NCI-H146 treated with DMSO at 0.1 percent for 48 hours (cell line): ENCODE data around the gene PNPLA7.
"Not testable (repeated sequence)": the region's sequence is repeated elsewhere in the genome, so short reads cannot be mapped to it uniquely, and the experiment has no call there.

Source experiments
- DNase-seq: peaks from one replicate; lab custom pipeline; 2025; ENCODE audit not compliant: unreplicated experiment; lab: John Stamatoyannopoulos, UW

PNPLA7 gene

DNA sequence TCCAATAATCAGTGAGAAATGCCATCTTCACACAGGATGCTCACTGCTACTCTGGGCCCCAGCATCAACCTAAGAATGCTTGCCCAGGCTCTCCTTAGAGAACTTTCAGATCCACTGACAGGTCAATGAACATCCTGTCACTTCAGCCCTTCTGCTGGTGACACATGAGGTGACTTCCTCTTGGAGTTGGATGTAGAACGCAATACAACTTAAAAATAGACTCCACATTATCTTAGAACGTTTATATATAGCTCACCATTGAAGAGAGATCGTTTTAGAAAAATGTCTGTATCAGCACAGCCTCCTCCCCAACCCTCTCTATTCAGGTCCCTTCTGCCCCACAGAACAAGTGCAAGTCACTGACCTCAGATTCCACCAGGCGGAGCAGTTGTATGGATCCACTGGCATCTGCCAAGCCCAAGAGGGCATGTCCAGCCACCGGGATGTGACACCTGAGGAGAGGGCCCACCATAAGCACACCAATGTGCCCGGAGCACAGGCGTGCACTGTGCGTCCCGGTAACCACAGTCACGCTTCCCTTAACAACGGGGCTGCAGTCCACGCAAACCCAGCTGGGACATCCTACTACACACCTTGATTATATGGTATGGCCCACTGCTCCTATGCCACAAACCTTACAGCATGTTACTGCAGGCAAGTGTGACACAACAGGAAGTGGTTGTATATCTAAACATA, 25.7 kb upstream of the PNPLA7 start:
- no peak for DNase-seq

DNA sequence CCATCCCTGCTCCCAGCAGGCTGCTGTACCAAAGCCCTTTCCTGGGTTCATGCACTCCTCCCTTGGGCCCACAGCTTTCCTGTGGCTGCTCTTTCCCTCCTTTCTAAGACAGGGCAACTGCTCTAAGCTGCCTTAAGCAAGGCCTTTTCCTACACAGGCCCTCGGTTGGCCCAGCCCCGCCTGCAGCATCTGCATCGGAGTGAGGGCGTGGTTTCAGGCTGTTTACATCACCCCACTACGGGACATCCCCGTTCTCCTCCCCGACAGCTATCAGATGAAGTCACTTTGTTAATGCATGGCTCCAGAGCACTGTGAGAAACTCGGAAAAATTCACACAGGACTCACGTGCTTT, 25.1 kb upstream of the PNPLA7 start:
- DNase-seq = no peak

DNA sequence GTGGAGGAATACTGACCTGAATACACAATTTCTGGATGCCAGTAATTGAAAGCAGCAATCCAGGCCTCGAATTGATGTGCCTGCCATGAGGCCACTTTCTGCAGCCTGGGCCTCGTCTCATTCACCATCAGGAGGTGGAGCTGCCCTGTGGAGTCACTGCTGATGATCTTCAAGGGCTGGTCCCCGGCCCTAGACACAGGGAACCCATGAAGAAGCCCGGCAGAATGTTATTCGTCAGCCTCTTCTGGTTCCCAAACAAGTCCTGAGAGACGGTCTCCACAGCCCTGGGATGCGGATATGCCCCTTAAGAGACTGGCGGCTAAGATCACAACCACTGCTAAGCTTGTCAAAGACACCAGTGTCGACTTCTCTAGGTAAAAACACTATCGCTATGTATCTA, 24.0 kb upstream of the PNPLA7 start:
- no peak for DNase-seq

DNA sequence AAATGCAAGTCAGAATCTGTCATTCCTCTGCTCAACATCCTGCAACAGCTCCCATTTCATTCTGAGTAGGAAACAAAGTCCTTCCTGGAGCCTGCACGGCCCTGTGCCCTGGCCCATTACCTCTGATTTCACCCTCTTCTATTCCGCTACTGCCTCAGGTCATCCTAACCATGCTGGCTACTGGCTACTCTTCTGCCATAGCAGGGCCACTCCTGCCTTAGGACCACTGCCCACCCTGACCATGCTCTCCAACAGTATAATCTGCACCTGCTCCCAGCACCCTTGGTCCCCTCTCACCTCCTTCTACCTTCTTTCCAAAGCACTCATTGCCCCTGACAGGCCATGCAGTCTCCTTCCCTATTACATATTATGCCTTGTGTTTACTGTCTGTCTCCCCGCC, 20.4 kb upstream of the PNPLA7 start:
- no peak for DNase-seq

DNA sequence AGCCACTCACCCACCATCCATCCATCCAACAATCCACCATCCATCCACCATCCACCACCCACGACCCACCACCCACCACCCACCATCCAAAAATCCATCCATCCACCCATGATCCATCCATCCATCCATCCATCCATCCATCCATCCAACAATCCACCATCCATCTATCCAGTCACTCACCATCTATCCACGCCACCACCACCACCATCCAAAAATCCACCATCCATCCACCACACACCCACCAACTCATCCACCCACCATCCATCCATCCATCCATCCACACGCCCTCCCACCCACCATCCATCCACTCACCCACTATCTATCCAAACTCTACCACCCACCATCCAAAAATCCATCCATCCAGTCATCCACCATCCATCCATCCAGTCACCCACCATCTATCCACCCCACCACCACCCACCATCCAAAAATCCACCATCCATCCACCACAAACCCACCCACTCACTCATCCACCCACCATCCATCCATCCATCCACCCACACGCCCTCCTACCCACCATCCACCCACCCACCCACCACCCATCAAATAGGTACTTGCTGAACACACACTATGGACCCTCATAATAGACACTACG, 19.5 kb upstream of the PNPLA7 start:
- DNase-seq = no peak

DNA sequence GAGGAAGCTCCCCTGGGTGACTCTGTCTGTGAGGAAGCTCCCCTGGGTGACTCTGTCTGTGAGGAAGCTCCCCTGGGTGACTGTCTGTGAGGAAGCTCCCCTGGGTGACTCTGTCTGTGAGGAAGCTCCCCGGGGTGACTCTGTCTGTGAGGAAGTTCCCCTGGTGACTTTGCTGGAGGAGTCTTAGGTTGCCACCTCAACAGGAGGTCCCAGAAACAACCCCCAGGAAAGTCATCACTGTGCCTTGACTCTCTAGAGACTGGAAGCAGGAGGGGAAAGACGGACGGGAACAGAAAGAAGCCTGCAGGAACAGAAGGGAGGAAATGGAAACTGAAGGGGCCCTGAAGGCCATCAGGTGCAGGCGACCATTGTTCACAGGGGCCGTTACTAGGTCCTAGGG, 18.2 kb upstream of the PNPLA7 start:
- DNase-seq = not testable (repeated sequence)

DNA sequence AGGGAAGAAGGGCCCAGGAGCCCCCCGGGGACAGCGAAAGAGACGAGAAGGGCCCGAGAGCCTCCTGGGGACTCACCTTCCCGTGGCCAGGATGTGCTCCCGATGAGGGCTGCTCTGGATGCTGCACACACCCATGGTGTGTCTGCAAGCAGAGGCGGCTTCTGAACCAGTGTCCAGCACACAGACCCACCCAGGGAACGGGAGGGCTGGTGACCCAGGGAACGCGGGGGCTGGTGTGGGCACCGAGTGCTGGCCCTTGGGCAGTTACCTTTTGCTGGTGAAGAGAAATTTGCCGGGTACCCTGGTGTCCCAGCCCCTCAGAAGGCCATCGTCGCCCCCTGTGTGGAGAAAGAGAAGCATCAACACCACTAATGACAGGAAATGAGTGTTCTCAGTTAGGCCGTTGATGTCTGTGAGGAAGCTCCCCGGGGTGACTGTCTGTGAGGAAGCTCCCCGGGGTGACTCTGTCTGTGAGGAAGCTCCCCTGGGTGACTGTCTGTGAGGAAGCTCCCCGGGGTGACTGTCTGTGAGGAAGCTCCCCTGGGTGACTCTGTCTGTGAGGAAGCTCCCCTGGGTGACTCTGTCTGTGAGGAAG, 14.7 kb upstream of the PNPLA7 start:
- no peak for DNase-seq

DNA sequence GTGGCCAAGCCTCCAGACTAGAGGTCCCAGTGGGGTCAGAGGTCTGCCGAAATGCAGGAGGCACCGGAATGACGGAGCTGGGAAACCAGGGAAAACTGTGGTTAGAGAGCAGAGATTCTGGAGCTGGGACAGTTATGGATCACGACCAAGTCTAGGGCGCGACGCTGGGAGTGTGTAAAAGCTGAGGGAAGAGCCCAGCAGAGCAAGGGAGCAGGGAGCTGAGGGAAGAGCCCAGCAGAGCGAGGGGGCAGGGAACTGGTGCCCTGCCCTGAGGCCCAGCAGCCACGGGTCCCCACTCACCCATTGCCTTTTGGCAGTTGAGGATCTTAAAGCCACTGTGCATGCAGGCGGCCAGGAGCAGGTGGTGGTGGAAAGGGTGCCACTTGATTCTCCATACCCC, 13.9 kb upstream of the PNPLA7 start:
- no peak for DNase-seq

DNA sequence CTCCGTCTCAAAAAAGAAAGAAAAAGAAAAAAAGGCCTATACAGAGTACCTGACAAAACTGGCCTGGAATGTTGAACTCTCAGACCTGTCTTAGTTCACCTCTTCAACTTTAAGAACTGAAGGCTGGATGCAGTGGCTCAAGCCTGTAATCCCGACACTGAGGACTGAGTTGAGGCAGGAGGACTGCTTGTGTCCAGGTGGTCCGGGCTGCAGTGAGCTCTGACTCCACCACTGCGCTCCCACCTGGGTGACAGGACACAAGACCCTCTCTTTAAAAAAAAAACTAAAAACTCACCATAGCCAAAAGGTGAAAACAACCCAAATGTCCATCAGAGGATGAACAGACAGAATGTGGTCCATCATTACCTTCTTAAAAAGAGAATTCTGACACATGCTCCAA, 7.9 kb upstream of the PNPLA7 start:
- DNase-seq = no peak

DNA sequence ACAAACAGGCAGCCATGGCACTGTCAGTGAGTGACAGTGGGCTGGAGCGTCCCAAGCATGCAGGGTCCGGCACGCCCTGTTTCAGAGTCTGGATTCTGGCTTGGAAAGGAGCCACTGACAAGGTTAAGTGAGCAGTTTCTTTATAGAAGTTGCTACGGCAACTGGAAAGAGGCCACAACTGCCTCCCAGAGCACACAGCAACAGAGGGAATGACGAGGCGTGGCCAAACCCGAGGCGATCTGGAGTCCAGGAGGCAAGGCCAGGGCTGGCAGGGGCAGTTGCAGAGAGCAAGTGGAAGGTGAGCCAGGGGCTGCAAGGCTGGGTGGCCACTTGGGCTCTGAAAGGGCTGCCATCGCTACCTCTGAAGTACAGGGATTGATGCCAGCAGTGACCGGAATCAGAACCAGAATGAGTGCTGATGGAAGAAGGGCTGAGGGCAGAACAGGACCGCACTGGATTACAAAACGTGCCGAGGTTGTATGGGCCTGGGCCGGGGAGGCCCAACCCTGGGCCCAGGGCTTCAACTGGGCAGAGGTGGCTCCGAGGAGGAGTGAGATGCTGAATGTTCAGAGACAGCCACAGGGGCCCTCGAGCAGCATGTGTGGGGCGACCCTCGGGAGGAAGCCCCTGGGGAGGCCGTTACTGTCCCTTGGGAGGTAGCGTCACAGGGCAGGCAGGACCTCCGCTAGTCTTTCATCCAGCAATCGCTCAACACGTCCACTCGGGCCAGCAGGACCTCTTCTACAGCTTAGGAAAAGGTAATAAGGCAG, 6.1 kb upstream of the PNPLA7 start:
- no peak for DNase-seq

DNA sequence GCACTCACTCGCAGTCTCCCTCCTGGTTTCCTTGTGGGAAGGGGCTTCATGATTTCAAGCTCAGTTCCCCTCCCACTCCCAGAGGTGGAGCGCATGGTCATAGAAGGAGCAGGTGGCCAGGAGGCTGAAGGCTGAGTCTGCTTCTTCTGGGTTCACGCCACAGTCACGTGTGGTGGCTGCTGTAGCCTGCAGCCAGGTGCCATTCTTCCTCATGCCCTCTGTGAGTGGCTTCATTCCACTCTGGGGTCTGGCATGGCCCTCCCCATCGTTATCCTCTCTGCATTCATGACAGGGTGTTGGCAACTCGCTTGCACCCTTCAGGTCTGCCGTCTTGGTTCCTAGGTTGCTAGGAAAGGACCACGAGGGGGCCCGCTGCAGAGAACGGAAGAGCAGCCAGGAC, 5.0 kb upstream of the PNPLA7 start:
- no peak for DNase-seq

DNA sequence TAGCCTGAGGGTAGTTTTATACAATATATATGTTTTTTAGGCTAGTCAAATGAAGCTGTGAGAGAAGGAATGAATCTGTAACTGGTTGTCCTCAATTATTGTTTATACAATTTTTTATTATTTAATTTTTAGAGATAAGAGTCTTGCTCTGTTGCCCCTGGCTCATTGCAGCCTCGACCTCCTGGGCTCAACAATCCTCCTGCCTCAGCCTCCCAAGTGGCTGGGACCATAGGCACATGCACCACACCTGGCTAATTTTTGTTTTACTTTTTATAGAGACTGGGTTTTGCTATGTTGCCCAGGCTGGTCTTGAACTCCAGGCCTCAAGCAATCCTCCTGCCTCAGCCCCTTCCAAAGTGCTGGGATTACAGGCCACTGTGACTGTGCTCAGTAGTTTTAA, 4.1 kb upstream of the PNPLA7 start:
- no peak for DNase-seq

DNA sequence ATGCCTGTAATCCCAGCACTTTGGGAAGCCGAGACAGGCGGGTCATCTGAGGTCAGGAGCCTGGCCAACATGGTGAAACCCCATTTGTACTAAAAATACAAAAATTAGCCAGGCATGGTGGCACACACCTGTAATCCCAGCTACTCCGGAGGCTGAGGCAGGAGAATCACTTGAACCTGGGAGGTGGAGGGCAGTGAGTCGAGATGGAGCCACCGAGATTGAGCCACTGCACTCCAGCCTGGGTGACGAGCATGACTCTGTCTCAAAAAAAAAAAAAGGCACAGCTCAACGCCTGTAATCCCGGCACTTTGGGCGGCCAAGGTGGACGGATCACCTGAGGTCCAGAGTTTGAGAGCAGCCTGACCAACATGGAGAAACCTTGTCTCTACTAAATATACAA, 3.5 kb upstream of the PNPLA7 start:
- not testable (repeated sequence) for DNase-seq

DNA sequence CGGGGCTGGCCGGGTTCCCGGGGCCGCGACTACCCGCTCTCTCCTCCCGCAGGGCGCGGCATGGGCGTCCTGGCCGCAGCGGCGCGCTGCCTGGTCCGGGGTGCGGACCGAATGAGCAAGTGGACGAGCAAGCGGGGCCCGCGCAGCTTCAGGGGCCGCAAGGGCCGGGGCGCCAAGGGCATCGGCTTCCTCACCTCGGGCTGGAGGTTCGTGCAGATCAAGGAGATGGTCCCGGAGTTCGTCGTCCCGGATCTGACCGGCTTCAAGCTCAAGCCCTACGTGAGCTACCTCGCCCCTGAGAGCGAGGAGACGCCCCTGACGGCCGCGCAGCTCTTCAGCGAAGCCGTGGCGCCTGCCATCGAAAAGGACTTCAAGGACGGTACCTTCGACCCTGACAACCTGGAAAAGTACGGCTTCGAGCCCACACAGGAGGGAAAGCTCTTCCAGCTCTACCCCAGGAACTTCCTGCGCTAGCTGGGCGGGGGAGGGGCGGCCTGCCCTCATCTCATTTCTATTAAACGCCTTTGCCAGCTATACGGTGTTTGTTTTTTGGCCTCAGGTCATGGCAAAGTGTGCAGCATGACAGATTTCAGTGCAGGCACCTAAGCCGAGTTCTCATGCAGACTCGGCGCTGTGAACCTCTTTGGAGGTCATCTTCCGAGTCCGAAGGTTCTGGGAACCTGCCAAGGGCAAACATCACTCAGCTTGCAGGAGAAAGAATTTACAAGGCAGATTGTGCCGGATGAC, 2.0 kb upstream of the PNPLA7 start:
- DNase-seq = no peak

DNA sequence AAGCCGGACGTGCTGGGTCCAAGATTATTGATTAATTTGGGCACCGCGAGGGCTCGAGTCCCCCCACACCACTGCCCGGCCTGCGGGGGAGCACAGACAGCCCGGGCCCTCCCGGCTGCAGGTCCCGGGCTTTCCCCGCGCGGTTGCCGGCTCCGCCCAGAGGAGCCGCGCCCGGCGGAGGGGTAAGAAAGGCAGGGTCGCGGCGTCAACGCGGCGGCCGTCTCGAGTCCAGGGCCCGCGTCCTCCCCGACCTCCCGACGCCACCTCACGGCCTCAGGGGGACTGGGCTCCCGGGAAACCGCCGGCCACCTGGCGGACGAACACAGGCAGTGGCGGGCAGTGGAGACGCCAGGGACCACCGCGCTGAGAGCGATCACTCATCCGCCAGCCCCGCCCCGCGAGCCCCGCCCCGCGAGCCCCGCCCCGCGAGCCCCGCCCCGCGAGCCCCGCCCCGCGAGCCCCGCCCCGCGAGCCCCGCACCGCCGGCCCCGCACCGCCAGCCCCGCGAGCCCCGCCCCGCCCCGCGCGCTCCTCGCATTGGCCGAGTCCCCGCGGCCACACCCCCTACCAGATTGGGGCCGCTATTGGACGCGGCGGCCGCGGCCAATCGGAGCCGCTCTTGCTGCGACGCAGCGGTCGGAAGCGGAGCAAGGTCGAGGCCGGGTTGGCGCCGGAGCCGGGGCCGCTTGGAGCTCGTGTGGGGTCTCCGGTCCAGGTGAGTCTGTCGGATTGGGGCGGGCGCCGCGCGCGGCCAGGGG, 1.2 kb upstream of the PNPLA7 start, which contains the start of gene MRPL41:
TSS of gene MRPL41 (plus strand) at position 616 of the 758 bp plus-strand sequence. CDS start 203 bp downstream, outside the sequence.
- DNase-seq = peak; percentile 60

DNA sequence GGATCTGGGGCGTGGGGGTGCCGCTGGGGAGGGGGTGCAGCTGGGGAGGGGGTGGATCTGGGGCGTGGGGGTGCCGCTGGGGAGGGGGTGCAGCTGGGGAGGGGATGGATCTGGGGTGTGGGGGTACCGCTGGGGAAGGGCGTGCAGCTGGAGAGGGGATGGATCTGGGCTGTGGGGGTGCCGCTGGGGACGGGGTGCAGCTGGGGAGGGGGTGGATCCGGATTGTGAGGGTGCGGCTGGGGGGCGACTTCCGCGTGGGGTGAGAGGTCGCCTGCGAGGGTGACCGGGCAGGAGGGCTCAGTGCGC, 709 bp upstream of the PNPLA7 start:
- DNase-seq = not testable (repeated sequence)

DNA sequence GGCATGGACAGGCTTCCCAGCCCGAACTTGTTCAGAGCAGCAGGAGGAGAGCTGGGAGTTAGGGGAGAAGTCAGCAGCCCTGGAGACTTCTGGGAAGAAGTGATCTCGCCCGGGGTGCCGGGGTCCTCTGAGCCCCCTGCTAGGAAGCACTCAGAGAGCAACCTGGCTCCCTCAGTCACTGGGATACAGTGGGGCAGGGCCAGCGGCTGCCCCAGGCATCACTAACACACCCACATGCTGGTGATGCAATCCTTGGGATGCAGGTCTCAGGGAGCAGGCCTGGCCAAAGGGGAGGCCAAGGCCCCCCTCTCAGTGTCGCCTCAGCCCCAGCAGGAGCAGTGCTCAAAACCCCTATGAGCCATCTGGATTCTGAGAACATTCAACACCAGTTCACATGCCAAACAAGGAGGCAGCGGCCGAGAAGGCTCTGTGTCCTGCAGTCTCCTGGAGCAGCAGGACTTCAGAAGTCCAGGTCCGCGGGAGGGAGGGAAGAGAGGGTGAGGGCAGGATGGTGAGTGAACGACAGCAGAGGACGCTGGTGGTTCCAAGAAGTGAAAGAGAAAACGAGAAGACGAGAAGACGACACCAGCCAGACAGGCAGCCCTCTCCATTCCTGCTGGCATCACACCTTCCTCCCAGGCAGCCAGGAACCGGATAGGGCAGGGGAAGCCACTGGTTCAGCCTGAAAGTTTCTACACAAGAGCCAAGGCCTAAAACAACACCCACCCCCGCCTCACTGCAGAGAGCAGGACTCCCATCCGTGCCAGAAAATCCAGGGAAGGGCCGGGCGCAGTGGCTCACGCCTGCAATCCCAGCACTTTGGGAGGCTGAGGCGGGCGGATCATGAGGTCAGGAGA, 2.3 kb downstream of the PNPLA7 start:
- DNase-seq = no peak

DNA sequence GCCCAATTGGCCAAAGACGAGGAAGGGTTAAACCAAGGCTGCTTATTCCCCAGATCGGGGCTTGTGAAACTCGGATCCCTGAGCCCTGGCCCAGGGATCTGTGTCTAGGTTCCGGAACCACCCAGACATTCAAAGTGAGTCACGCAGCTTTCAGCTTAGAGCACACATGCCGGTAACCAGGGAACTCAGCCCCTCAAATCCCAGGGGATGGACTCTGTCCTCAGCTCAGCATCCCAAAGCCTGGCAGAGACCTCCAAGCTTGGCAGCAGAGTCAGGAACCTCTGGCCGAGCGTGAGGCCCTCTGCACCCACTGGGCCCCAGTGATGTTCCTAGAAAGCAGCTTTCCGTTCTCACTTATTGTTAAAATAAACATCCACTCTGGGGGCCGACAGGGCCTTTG, 5.1 kb downstream of the PNPLA7 start:
- no peak for DNase-seq

DNA sequence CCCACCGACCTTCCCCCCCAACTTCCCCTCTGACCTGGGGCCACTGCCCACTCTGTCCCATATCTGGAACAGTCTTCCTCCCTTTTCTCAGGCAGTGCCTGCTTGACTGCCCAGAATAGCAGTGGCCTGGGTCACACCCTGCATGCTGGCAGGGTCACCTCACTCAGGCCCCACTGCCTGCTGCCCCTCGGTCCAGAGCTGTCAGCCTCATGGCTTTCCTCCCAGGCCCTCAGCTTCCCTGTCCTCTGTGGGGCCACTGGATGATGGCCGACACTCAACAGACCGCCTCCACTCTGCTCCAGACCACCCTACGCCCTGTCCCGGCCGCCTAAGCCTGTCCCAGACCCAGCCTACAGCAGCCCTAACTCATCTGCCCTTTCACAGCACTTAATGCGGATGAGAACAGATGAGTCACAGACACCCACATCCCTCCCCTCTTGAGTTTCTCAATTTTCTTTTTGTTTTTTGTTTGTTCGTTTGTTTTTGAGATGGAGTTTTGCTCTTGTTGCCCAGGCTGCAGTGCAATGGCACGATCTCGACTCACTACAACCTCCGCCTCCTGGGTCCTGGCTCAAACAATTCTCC, 5.9 kb downstream of the PNPLA7 start:
- no peak for DNase-seq
